Measurements from ENCODE around the gene TRIM37.
"Not testable (repeated sequence)": the region's sequence is repeated elsewhere in the genome, so short reads cannot be mapped to it uniquely, and the experiment has no call there.

The TRIM37 gene

GRCh38 chr17:58985971-58986370 is 120.7 kb downstream of the TRIM37 start:
- DNase-seq = no peak

GRCh38 chr17:58985367-58985766 is 121.3 kb downstream of the TRIM37 start:
- no peak for DNase-seq

GRCh38 chr17:58982626-58983025 is 124.1 kb downstream of the TRIM37 start:
- no peak for DNase-seq

- no peak for DNase-seq
Measured at GRCh38 chr17:58980706-58981481, 125.8 kb downstream of the TRIM37 start.

DNA sequence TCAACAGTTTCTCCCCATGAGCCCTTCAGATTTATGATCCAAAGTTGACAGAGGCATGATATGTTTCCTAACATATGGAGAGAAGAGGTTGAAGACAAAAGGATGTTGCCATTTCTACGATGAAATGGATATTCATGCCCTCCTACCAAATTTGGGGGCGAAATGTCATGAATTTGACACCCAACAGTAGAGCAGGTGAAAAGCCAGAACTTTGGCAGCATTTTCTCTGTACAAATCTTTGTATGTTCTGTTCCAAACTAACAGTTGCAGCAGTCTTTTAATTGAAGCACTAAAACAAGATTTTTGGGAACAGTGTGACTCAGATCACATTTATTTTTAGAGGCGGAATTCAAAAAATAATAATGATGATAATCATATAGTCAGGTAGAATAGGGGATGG is 130.1 kb downstream of the TRIM37 start:
- DNase-seq = no peak

- no peak for DNase-seq
Measured at GRCh38 chr17:58974354-58974753, 132.3 kb downstream of the TRIM37 start.

DNA sequence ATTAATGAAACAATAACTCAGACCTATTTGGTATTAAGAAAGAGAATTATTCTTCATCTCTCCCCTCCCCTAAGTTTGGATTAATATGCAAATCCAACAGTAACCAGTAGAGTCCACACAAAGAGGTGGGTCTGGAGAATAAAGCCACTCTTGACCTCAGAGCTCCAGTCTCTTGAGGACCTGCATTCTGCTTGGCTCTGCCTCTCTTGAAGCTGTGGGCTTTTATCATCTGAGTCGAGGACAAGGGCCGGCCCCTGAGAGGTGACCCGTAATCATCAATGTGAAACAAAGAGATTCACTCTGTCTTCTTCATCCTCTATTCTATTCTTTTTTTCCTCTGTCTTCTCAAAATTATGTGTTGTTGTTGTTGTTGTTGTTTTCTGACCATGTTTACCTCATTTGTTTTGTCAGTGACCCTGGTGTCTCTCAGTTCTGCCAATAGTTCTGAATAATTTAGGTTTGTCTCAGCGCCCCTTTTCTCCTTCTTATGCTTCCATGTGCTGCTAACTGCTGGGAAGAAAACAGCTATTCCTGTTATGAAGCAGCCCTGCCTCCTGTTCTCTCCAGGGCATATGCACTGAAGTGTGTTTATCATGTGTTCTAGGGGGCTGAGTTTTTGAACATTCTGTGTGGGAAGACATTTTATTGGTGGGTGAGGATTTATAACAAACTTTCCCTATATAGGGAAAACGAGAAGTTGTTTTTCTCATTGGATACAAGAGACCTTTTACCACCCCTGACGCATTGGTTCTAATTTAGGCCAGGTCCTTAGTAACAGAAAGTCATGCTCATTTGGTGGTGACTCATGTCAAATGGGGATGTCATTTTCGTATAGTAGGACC is 135.8 kb downstream of the TRIM37 start:
- no peak for DNase-seq

DNA sequence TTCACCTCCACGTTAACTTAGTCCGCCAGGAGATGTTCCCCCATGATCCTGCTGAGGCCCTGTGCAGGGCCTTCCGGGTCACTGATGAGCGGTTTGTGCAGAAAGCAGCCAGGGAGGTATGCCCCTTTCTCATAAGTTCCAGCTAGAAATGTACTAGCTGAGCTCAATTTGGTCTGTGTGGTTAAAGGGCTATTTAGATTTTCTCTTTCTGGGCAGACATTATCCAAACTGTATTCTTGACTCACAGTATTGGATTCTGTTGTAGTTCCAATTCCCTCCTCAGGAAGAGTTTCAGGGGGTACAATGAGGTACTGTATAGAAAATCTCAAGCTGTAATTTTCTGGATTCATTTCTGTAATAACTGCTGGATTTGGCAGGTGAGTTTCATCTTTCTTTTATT is 137.1 kb downstream of the TRIM37 start:
- no peak for DNase-seq

DNA sequence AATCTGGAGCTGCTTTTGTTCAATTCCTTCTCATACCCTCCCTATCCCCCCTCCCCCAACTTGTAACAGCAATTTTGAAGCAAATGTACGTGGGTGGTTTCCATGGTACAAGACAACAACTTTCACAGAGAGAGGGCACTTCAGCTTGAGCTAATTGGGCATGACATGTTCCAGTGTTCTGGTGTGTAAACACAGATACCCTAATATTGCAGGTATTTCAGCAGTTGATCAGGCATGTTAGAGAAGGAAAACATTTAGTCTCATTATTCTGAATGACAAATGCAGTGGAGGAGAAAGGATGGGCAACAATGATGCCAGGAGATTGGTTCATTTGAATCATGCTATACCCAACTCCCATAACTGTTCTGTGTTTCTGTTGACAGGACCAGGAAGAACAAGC is 137.5 kb downstream of the TRIM37 start:
- DNase-seq = no peak

DNA sequence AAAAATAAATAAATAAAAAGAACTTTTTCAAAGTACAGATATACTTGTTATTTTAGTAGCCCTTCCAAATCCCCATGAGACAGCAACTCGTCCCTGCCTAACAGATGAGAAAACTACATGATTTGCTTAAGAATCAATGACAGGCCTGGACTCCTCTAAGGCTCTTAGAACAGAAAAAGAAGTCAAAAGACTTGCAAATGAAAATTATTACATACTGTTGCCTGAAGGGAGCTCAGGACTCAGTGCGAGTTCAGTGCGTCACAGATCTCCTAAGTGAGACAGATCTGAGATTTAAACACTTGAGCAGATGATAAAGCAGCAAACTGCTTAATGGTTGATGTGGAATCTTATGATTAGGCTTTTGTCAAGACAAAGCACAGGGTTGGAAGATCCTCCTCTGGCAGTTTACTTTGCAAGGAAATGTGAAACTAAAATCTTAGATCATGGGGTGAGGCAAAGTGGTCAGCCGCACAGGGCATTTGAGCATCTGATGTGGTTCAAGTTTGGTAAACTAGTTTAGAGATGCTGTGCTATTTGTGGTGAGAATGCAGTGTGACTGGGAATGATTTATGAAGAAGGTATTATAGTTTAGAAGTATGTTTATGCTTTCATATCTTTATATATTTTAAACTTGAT is 138.1 kb downstream of the TRIM37 start:
- no peak for DNase-seq

DNA sequence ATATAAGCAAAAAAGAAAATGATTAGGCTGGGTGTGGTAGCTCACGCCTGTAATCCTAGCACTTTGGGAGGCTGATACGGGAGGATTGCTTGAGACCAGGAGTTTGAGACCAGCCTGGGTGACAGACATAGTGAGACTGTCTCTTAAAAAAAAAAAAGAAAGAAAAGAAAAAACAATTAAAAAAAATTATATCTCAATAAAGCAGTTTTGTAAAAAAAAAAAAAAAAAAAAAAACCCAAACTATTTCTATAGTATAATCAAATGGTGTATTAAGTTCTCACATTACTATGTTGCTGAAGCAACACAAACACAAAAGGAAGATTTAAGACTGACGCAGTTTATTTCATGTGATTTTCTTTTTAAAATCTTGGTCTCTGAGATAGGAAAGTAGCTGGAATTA is 140.5 kb downstream of the TRIM37 start:
- no peak for DNase-seq

DNA sequence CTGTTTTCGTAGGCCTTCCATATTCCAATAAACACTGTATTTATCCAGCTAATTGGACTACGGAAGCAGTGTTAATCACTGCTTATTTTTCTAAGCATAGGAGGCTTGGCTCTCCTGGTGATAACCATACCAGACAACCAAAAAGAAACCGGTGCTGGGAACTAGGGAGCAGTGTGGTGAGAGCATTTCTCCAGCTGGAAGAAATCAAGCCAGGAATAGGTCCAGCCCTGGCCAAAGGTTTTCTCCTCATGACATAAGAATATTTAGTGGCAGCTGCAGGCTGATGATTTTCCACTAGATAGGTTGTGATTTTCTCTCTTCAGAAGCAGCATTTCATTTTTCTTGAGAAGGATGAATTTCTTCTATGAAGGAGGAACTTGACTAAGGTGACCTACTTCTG is 141.5 kb downstream of the TRIM37 start:
- no peak for DNase-seq

DNA sequence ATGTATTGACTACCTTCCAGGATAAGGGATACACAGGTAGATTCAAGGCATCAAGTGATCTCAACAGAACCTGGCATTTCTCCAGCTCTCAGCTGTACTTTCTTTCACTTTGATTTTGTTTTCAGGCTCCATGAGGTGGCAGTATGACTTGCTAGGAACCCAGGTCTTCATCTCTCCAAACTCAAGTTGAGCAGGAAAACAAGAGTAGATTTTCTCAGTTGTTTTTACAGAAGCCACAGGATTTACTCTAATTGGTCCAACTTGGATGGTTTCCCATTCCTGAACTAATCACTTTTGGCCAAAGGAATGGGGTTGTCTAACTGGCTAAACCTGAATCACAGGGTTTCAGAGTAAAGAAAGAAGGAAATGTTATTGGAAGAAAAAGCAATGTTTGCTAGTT is 146.6 kb downstream of the TRIM37 start:
- no peak for DNase-seq

GRCh38 chr17:58957725-58958073 is 149.0 kb downstream of the TRIM37 start:
- DNase-seq = not testable (repeated sequence)

GRCh38 chr17:58956997-58957724 is 149.5 kb downstream of the TRIM37 start:
- DNase-seq = no peak

- DNase-seq = not testable (repeated sequence)
Measured at GRCh38 chr17:58954358-58954757, 152.3 kb downstream of the TRIM37 start.

- no peak for DNase-seq
Measured at GRCh38 chr17:58947824-58948223, 158.9 kb downstream of the TRIM37 start.

DNA sequence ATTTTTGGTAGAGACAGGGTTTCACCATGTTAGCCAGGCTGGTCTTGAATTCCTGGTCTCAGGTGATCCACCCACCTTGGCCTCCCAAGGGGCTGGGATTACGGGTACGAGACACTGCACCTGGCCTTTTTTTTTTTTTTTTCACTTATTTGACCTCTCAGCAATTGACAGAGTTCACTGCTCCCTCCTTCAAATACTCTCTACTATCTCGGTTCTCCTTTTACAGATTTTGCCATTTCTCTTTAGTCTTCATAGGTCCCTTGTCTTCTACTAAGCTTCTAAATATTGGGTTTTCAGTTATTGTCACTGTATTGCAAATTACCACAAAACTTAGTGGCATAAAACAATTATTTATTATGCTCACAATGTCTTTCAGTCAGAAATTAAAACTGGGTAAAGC is 159.3 kb downstream of the TRIM37 start:
- DNase-seq = no peak

GRCh38 chr17:58944166-58944565 is 162.5 kb downstream of the TRIM37 start:
- no peak for DNase-seq

GRCh38 chr17:58936295-58936694 is 170.4 kb downstream of the TRIM37 start:
- DNase-seq = no peak

DNA sequence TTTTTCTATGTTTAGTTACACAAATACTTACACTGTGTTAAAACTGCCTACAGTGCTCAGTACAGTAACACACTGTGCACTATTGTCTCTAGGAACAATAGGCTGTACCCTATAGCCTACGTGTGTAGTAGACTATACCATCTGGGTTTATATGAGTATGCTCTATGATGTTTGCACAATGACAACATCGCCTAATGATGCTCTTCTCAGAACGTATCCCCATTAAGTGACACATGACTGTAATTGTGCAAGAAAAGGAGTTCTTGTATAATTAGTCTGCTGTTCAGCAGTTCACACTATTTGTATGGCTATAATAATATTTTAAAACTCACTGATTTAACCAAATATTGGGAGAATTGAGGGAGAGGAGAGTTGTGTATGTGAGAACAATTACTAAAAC is 173.7 kb downstream of the TRIM37 start:
- DNase-seq = no peak

Data from activated effector memory CD4-positive, alpha-beta T cell treated with Interleukin-2 at 50 U/mL for 16 hours (primary cell).